Prostate gland (tissue), 2 donors: ENCODE measurements around the gene SLC35F3. TPM values are rescaled to one million over a fixed set of nuclear protein-coding genes. Genes with fewer than 3 reads are reported as not detected.
A peak's percentile ranks its signal among the peaks of the same experiment; 100 is the strongest.

Experiments used
- DNase-seq: peaks from one replicate; pipeline ENCODE4 v3.0.0-alpha.2; 2019; ENCODE audit warnings: low spot score
- H3K27ac ChIP-seq, 2 donors: fragments of 200-600 bp; sonication (generic); 2 replicates each; pipeline ENCODE4 v1.5.1; 2017 to 2019
- H3K27me3 ChIP-seq: fragments of 200-600 bp; sonication (generic); replicated peaks from 2 replicates; pipeline ENCODE4 v1.5.1; 2019; ENCODE audit not compliant: insufficient read depth
- H3K36me3 ChIP-seq, 2 donors: fragments of 200-600 bp; sonication (generic); 1 replicate in 1 of 2; 2 replicates in 1 of 2; pipeline versions ENCODE4 v1.5.1 to v1.8.1; 2017 to 2019
- H3K4me1 ChIP-seq: fragments of 200-600 bp; sonication (generic); replicated peaks from 2 replicates; pipeline ENCODE4 v1.5.1; 2019
- H3K4me3 ChIP-seq, 2 donors: fragments of 200-600 bp; sonication (generic); 2 replicates each; pipeline ENCODE4 v1.5.1; 2017 to 2019
- H3K9me3 ChIP-seq: fragments of 200-600 bp; sonication (generic); 2 replicates; pipeline ENCODE4 v1.5.1; 2017
- POLR2A ChIP-seq: fragments of 450-650 bp; IDR thresholded peaks from one replicate; pipeline ENCODE4 v1.6.1; 2016; ENCODE audit warnings: antibody characterized with exemption, mild to moderate bottlenecking
- POLR2AphosphoS5 ChIP-seq: sonication (generic); formaldehyde crosslinking; IDR thresholded peaks from one replicate; pipeline ENCODE4 v1.6.1; 2017; ENCODE audit warnings: antibody characterized with exemption
- WGBS: methylation state at CpG from one replicate; pipeline ENCODE4 v1.1.5; 2018; 5-methylcytosine and 5-hydroxymethylcytosine counted together
- intact Hi-C: fragments of 100-400 bp; cut with DNase I; formaldehyde crosslinking; loops from one replicate; pipeline ENCODE4 v1.14.2; 2022
- total RNA-seq, 2 donors: library from RNA; depleted of rRNA; stranded (reverse); fragments of >200 nt; gene quantifications; one replicate each; pipeline ENCODE4 v1.1.0, GENCODE V29; 2016
- TF ChIP-seq, protein P1 (sequence below), 4 experiments: fragments of 200-600 bp in 2 of 4; fragments of 450-650 bp in 2 of 4; sonication (generic) in 2 of 4; IDR thresholded peaks; 1 replicate in 3 of 4; 2 replicates in 1 of 4; pipeline ENCODE4 v1.5.1; 2016 to 2019; ENCODE audit warnings: antibody characterized with exemption in 4 of 4, mild to moderate bottlenecking in 2 of 4, moderate library complexity in 2 of 4

SLC35F3 gene
- total RNA-seq, 2 donors from 2014 or later, result 0.34 to 0.64 TPM

GRCh38 chr1:233897325-233898162 is 6.9 kb upstream of the SLC35F3 start:
- DNase-seq, result no peak
- Histone ChIP-seq H3K4me1 (no peaks in the 10 kb centered on the region), H3K27ac (peak overlapping the region; percentile 13 to 40), H3K4me3 (no peak overlapping the region), H3K9me3 (no peaks in the 10 kb centered on the region), H3K27me3 (no peaks in the 10 kb centered on the region), H3K36me3 (no peaks in the 10 kb centered on the region)
- TF ChIP-seq, protein P1, sequence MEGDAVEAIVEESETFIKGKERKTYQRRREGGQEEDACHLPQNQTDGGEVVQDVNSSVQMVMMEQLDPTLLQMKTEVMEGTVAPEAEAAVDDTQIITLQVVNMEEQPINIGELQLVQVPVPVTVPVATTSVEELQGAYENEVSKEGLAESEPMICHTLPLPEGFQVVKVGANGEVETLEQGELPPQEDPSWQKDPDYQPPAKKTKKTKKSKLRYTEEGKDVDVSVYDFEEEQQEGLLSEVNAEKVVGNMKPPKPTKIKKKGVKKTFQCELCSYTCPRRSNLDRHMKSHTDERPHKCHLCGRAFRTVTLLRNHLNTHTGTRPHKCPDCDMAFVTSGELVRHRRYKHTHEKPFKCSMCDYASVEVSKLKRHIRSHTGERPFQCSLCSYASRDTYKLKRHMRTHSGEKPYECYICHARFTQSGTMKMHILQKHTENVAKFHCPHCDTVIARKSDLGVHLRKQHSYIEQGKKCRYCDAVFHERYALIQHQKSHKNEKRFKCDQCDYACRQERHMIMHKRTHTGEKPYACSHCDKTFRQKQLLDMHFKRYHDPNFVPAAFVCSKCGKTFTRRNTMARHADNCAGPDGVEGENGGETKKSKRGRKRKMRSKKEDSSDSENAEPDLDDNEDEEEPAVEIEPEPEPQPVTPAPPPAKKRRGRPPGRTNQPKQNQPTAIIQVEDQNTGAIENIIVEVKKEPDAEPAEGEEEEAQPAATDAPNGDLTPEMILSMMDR (IDR thresholded peaks at IDR 0.05), result no peak
- TF ChIP-seq POLR2AphosphoS5, result peak; percentile 39
- TF ChIP-seq POLR2A, result no peak
- 44% methylated on average over 6 of the region's 6 CpGs for WGBS
- intact Hi-C loops, result no loop called here

DNA sequence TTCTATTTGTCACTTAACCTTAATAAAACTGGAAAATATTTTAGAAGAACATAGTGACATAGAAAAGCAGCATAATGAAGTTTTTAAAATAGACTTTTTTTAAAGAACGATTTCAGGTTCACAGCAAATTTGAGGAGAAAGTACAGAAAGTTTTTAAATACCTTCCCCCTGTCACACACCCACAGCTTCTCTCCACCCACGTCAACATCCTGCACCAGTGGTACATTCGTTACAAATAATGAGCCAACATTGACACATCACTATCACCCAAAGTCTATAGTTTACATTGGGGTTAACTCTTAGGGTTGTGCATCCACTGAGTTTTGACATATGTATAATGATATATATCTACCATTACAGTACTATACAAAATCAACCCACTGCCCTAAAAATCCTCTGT is 3.0 kb upstream of the SLC35F3 start:
- intact Hi-C loops, result no loop called here
- Histone ChIP-seq H3K27me3 (no peaks in the 10 kb centered on the region), H3K4me3 (no peak overlapping the region), H3K9me3 (no peaks in the 10 kb centered on the region), H3K27ac (no peak overlapping the region), H3K4me1 (no peaks in the 10 kb centered on the region), H3K36me3 (no peaks in the 10 kb centered on the region)
- 68% methylated on average over 3 of the region's 3 CpGs for WGBS
- DNase-seq, result no peak
- no peak for TF ChIP-seq POLR2A
- TF ChIP-seq, protein P1 (IDR thresholded peaks at IDR 0.05), result no peak
- no peak for TF ChIP-seq POLR2AphosphoS5

DNA sequence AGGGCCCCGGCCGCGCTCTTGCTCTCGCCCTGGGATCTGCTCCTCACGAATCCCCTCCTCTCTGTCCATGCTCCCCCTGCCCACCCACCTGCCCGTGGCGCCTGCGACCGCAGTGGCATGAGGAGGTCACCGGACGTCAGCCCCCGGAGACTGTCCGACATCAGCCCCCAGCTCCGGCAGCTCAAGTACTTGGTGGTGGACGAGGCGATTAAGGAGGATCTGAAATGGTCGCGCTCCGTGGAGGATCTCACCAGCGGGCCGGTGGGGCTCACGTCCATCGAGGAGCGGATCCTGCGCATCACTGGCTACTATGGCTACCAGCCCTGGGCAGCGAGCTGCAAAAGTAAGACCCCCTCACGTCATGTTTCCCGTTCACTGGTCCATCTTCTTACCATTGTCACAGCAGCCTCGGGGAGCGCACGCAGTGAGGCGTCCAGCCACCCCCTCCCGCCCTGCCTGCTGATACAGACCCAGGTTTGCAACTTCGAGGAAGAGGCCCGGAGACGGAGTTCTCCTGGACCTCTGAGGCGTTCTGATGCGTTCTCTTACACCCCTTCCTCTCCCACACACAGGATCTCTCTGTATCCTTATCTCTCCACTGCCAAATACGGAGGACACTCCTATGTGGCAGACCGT is 1.1 kb downstream of the SLC35F3 start:
- Histone ChIP-seq H3K36me3 (no peaks in the 10 kb centered on the region), H3K27ac (no peak overlapping the region), H3K9me3 (no peaks in the 10 kb centered on the region), H3K27me3 (no peaks in the 10 kb centered on the region), H3K4me1 (no peaks in the 10 kb centered on the region), H3K4me3 (peak overlapping the region; percentile 26 to 28)
- TF ChIP-seq POLR2A (no peak), POLR2AphosphoS5 (no peak)
- TF ChIP-seq, protein P1 (IDR thresholded peaks at IDR 0.05), result no peak
- 15% methylated on average over 40 of the region's 40 CpGs for WGBS
- no peak for DNase-seq
- intact Hi-C loops, result no loop called here

DNA sequence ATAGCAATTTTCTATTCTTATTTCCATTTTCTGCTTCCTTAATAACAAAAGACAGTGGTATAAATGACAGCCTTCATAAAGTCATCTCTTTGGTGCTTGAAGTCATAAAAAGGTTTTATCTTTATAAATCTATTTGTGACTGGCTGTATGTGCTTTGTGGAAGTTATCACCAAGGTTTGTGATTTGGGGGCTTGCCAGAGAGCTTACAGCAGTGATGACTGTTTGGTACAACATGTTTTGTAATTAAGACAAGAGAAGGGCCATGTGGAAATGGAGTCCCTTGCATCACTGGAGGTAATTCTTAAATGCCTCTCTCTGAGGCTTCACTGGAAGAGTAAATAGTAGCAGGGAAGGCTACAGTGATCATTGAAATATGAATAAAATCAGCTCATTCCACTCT is 2.7 kb downstream of the SLC35F3 start:
- intact Hi-C loops, result no loop called here
- Histone ChIP-seq H3K4me3 (no peak overlapping the region), H3K4me1 (no peaks in the 10 kb centered on the region), H3K36me3 (no peaks in the 10 kb centered on the region), H3K27me3 (no peaks in the 10 kb centered on the region), H3K9me3 (no peaks in the 10 kb centered on the region), H3K27ac (no peak overlapping the region)
- TF ChIP-seq, protein P1 (IDR thresholded peaks at IDR 0.05), result no peak
- no peak for TF ChIP-seq POLR2A
- TF ChIP-seq POLR2AphosphoS5, result no peak
- DNase-seq, result no peak

- no peaks in the 10 kb centered on the region for H3K9me3 ChIP-seq
- intact Hi-C loops, result no loop called here
- no peak overlapping the region for H3K27ac ChIP-seq
- H3K4me1 ChIP-seq, result no peaks in the 10 kb centered on the region
- H3K4me3 ChIP-seq, result no peak overlapping the region
- no peak for TF ChIP-seq POLR2AphosphoS5
- TF ChIP-seq, protein P1 (IDR thresholded peaks at IDR 0.05), result no peak
- no peak for TF ChIP-seq POLR2A
- H3K27me3 ChIP-seq, result no peaks in the 10 kb centered on the region
- no peak for DNase-seq
- H3K36me3 ChIP-seq, result no peaks in the 10 kb centered on the region
Observed at GRCh38 chr1:233908092-233908491, 3.6 kb downstream of the SLC35F3 start.
